ENCODE results near the gene MAML2.

GRCh38 chr11:96309016-96309642, 33.9 kb downstream of the MAML2 start:
- TF ChIP-seq CTCF (conservative IDR thresholded peaks at IDR 0.05; ENCODE audit: low read length) (no peak), EZH2phosphoT487 (IDR thresholded peaks at IDR 0.05; ENCODE audit: borderline replicate concordance, low read depth, low read length) (no peak)
